HG03432 (cell line): ENCODE results near the gene SLC35B1.
A peak's percentile ranks its signal among the peaks of the same experiment; 100 is the strongest.

Experiments used
- ATAC-seq: cut with Tn5 transposase; IDR thresholded peaks from one replicate; pipeline ENCODE4 v1.9.1; 2021; ENCODE audit warnings: mild to moderate bottlenecking, moderate library complexity; ENCODE audit not compliant: unreplicated experiment

The SLC35B1 gene

DNA sequence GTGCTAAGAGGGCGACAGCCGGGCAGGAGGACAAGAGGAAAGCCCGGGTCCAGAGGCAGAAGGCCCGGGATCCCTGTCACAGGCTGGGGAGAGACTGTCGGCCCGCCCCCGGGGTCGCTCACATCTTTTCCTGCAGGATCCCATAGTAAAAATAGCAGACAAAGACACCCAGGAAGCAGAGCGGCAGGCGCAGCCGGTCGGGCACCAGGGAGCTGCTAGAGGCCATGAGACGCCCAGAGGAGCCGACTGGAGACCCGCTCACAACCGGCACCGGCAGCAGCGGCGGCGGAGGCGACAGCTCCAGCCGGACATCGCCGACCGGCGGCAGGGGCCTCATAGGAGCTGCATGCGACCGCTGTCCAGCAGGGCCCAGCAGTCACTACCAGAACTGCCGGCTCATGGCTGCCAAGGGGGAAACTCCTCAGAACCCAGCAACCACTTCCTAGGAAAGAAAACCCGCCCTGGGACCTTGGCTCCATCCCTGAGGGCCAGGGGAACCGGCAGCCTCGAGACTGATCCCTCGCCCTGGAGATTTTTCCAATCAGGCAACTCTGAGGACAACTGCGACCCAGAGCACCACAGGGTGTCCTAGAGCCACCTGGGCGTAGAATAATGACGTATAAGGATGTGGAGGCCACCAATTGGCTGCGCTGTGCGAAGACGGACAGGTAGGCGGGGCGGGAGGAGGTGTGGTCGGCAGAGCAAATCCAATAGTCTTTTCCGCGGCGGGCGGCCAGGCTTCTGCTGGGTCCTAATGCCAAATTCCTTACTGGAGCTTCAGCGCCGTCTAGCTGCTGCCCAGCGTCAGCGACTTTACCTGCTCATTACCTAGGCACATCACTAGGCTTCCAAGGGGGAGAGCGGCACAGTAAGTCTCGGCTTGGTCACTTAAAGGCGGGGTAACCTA is at the start of gene SLC35B1:
TSS of gene SLC35B1 (minus strand) at position 357 of the 907 bp plus-strand sequence. CDS start at position 226, 131 bp downstream.
- ATAC-seq = peak; percentile 86

DNA sequence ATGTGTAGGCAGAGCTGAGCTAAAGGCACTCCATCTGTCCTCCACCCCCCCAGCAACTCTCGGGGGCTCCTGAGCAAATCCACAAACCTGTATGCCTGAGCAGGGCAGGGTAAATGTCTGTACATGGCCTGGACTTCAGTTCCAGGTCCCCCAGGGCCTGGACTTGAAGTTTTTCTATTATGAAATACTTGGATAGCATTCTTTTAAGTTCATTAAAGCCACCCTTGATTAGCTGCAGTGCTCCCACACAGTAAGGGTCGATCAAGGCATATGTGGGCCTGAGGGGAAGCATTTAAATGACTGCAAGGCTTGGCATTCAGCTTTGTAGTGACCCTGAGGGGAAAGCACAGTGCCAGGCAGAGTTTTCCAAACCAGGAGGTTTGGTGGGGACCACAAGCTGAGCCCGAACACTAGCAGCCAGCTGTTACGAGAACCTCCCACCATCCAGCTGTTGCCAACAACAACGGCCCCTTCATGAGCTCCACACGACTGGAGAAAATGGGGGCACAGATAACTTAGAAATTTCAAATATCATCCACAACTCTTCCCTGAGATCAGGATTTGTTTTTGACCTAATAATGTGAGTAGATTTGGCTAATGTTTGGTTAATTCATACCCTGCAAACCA is 49.5 kb upstream of the SLC35B1 start:
- no peak for ATAC-seq

DNA sequence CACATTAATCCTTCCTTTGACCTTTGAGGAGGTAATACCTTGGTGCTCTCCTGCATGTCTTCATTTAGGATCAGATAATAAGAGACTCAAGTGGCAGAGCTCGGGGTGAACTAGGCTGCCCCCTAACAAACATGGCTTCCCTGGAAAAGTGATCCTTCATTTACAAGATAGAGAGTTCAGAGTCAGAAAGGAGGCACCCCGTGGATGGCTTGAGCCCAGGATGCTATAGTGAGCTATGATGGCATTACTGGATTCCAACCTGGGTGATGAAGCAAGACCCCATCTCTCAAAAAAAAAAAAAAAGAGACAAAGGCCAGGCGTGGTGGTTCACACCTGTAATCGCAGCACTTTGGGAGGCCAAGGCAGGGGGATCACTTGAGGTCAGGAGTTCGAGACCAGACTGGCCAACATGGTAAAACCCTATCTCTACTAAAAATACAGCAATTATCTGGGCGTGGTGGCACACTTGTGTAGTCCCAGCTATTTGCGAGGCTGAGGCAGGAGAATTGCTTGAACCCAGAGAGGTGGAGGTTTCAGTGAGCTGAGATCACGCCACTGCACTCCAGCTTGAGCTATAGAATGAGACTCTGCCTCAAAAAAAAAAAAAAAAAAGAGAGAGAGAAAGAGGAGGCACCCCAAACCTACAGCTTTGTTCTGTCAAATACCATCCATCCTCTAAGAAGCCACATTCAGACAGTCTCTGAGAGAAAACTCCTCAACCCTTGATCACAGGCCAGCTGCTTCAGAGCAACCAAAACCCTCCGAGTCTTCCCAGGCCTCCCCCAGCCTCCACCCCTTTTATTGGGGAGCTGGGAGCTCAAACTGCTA is 48.8 kb upstream of the SLC35B1 start:
- no peak for ATAC-seq

DNA sequence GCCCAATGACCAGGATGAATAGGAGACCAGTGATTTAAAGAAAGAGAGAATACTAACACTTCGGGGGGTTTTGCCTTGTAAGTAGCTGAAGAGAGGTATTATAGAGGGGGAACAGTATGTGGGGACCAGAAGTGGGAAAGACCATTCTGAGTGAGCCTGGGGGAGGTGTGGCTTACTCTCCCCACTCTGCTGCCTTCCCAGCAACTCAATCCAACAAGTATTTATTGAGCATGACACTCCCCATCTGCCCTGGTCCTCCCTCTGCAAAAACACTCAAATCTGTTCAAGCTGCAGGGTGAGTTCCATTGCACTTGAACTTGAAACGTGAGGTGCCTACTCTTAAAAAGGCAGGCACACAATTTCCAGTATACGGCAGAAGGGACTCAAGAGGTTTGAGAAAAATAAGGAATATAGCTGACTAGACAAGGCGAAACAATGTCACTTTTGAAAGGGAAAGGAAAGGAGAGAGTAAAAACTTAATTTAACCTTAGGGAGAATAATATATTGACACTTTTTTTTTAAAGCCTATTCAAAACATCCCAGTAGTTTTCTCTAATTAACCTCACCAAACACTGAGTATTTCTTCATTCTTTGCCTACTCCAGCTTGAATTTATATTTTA is 48.0 kb upstream of the SLC35B1 start:
- no peak for ATAC-seq

- ATAC-seq = no peak
Measured at GRCh38 chr17:49753959-49754391, 46.2 kb upstream of the SLC35B1 start.

DNA sequence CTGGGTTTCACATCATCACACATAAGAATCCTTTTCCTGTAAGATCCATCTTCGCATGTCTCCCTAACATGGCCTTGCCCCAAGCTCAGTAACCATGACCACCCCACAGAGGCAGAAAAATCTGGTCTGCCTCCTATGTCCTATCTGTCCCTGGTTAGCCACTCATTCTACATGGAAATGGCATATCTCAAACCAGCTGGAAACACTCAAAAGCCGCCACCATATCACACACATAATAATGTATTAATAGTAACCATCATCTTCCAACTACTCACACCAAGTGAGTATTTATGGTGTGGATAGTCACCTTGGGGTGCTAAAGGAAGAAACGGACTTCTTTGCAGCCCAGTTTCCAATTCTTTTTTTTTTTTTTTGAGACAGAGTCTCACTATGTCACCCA is 44.7 kb upstream of the SLC35B1 start:
- ATAC-seq = no peak

DNA sequence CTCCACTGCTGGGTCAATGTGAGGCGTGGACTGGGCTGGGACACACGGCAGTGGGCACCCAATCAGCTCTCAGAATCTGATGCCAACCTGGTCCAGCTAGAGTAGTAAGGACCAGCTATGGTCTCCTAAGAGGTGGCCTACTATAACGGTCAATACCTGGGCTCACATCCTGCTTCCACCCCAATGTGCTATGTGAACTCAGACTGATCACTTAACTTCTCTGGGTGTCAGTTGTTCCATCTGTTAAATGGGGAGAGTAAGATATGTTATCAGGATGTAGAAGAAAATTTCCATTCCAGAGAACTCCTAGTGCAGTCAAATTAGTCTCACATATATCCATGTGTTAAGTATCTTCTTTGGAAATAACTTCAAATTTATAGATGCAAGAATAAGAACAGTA is 42.0 kb upstream of the SLC35B1 start:
- ATAC-seq = no peak

GRCh38 chr17:49748791-49749190 is 41.0 kb upstream of the SLC35B1 start:
- ATAC-seq = peak; percentile 82

GRCh38 chr17:49748223-49748622 is 40.5 kb upstream of the SLC35B1 start:
- ATAC-seq = no peak

DNA sequence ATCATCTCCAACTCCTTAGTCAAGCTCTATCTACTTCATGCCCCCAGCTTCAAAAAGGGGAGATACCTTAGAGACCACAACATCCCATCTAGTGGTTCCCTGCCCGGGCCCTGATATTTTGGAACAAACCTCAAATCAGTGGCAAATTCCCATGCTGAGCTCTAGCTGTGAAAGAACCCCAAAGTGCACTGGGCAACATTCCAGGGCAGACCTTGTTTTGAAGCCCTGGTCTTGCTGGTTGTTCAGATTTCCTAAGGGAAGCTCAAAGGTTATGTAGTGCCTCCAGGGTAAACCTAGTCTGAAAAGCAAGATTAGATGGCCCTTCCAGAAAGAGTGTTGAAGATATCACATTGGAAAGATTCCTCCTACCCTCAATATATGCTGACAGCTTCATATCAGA is 39.9 kb upstream of the SLC35B1 start:
- no peak for ATAC-seq

GRCh38 chr17:49746791-49747490 is 39.2 kb upstream of the SLC35B1 start:
- ATAC-seq = peak; percentile 50

- ATAC-seq = no peak
Measured at GRCh38 chr17:49745175-49746139, 37.7 kb upstream of the SLC35B1 start.

- ATAC-seq = no peak
Measured at GRCh38 chr17:49742166-49742638, 34.4 kb upstream of the SLC35B1 start.

DNA sequence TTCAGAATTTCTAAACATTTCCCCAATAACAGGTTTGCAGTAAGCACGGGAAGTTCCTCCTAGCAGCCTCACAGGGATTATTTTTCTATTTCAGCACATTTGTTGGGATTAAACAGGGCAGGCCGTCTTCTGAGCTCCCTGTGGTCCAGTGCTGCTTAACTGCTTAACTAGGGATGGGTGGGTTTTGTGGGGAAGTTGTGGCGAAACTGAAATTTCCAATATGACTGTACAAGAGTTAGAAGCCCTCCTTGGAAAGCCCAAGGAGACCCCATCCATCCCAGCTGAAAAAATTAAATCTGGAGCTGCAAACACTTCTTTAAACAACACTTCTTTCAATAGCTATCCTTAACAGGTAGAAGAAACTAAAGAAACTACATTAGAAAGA is 33.9 kb upstream of the SLC35B1 start:
- ATAC-seq = no peak

DNA sequence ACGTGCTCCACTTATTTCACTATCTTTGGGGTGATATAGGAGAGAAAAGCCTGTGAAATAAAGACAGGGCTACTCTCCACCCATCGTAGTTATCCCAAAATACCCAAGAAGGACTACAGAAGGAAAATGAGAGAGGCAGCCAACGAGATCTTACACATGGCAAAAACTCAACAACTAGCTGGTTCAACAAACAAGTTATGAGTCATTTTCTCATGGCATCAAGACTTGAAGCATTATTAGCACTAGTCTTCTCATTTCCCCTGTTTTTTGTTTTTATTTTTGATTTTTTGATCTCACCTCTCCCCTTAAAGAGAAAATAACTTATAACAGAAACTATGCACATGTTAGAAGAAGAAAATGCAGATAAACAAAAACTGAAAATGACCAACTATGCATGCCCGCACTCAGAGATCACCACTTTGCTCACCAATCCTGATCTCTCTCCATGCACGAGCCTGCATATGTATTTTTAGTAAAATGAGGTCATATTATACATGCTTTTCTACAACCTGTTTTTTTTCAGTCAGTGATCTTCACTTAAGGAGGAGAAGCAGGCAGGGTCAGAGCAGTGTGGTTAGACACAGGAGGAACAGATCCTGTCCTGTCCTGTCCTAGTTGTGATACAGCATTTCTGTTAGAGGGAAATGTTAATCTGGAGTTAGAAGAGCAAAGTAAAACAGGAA is 33.4 kb upstream of the SLC35B1 start:
- peak; percentile 37 for ATAC-seq

- ATAC-seq = peak; percentile 50
Measured at GRCh38 chr17:49739641-49740271, 32.0 kb upstream of the SLC35B1 start.

DNA sequence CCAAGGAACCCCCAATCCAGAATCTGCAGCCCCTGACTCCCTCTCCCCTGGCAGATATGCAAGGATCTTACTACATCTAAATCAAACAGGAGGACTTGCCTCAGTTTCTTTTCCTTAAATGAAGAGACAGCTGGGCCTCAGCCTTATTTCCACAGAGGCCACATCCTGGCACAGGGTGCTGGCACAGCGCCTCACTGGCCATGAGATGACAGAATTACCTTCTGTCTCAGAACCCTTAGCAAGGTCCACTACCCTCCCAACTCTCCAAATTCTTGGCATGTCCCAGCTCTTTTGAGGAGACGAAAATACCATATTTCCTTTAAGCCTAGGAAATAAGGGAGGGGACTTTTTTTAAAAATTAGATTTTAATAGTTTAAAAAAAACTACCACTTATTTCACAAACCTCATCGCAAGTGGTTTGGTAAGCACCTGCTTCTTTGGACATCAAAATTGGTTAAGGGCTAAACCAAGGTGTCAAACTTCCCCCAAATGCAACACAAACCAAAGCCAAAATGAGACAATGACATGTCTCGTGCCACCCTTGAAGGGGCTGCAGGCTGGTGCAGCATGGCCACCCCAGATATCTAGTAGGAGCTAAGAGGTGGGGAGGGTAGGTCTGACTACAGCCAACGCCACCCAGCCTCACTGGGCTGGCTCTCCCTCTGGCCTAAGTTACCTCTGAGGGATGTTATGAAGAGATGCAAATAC is 30.8 kb upstream of the SLC35B1 start:
- no peak for ATAC-seq
